ENCODE results near the gene ABHD11. TPM values are rescaled to one million over a fixed set of nuclear protein-coding genes. Genes with fewer than 3 reads are reported as not detected.
A peak's percentile ranks its signal among the peaks of the same experiment; 100 is the strongest.

The ABHD11 gene
- total and polyA plus RNA-seq, 9 of the 15 experiments (the other 6 are each of a cell fraction or from before 2014, with no cell fraction given): 7.7 to 44.2 (median 18.9) TPM

GRCh38 chr7:73715648-73716317 is 22.8 kb downstream of the ABHD11 start (continued):
- TF ChIP-seq ZBTB11 (CRISPR knock-in tag; IDR thresholded peaks at IDR 0.05): peak in 1 of 3 experiments; percentile 64; a peak in 1 of 6 replicates
- TF ChIP-seq SIN3A (IDR thresholded peaks at IDR 0.05; ENCODE audit: borderline replicate concordance in 2 of 2, control insufficient read depth in 1 of 2, low read depth in 2 of 2, low read length in 2 of 2): peak; percentile 77 to 86; a peak in 2 of 4 replicates
- TF ChIP-seq RB1 (IDR thresholded peaks at IDR 0.05; ENCODE audit: low read depth): peak; percentile 37; the same call in 1 of the 2 replicates
- TF ChIP-seq PML (IDR thresholded peaks at IDR 0.05; ENCODE audit: low read length): peak; percentile 77; the same call in 1 of the 2 replicates
- peak; percentile 98 for TF ChIP-seq CCNT2 (IDR thresholded peaks at IDR 0.05; ENCODE audit: borderline replicate concordance, extremely low read depth, insufficient read length, low read depth, low read length)
- TF ChIP-seq ZNF592 (IDR thresholded peaks at IDR 0.05): no peak; the same call in 1 of the 2 replicates
- TF ChIP-seq L3MBTL2 (IDR thresholded peaks at IDR 0.05): peak; percentile 34; the same call in 1 of the 2 replicates
- no peak for TF ChIP-seq NUFIP1 (IDR thresholded peaks at IDR 0.05; ENCODE audit: partially characterized antibody)
- TF ChIP-seq ETS2 (tag; IDR thresholded peaks at IDR 0.05; ENCODE audit: borderline replicate concordance, poor library complexity, severe bottlenecking): no peak
- TF ChIP-seq ZNF274 (IDR thresholded peaks at IDR 0.05; ENCODE audit: borderline replicate concordance, low read depth, low read length): 0 out of 2 replicates have a peak, but pooled peaks have one; percentile 47
- TF ChIP-seq CTBP1 (IDR thresholded peaks at IDR 0.05; ENCODE audit: borderline replicate concordance): peak; percentile 96
- TF ChIP-seq CC2D1A (IDR thresholded peaks at IDR 0.05): peak; percentile 57; the same call in 1 of the 2 replicates
- TF ChIP-seq MTA2 (IDR thresholded peaks at IDR 0.05; ENCODE audit: low read depth): peak; percentile 88
- TF ChIP-seq MAX (CRISPR knock-in tag; IDR thresholded peaks at IDR 0.05): peak; percentile 60

Measured in K562 (cell line).